ENCODE results near the gene ZFY.

DNA sequence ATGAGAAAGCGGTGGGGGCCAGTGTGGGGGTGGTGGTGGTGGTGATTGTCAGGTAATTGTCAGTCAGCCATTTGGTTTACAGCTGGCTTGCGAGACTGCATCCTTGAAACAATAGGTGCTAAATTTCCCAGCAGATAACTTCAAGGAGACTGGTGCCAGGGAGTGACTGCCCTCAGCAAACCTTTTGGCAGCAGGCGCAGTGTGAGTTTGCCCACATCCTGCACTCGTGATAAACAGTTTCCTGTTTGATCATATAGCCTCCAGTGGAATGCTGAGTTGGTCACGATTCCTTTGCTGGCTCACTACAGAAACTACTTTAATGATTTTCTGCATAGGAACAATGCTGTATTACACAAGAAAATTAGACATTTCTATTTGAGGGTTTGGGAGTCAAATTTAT is 47.8 kb upstream of the ZFY start:
- TF ChIP-seq POLR2A (IDR thresholded peaks at IDR 0.05; ENCODE audit: low read depth, low read length) (no peak), POLR2AphosphoS5 (IDR thresholded peaks at IDR 0.05; ENCODE audit: low read depth, low read length) (no peak), TAF1 (IDR thresholded peaks at IDR 0.05; ENCODE audit: borderline replicate concordance, low read depth, low read length) (no peak)
